ENCODE data around the gene NRBP1. TPM values are rescaled to one million over a fixed set of nuclear protein-coding genes. Genes with fewer than 3 reads are reported as not detected.

The NRBP1 gene
- total RNA-seq, 1 experiment from 2014 or later, result 140 TPM

DNA sequence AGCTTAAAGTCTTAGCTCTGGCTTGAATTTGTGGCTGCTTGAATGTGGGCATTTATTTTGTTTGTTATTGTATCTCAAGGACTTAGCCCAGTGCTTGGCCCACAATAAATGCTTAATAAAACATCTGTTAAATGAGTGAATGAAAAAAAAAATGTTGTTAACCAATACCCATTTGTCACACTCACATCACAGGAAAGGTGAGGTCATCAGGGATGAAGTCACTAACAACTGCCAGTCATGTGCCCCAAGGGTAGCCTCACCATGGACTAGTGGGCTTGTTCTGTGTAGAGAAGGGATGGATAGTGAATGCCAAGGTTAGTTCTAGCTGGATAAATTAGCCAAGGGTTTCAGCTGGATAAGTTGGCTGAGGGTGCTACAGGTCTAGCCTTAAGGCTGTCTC is 3.0 kb downstream of the NRBP1 start:
- Histone ChIP-seq H3K4me1 (ENCODE audit: insufficient read depth, low read length) (no peaks in the 10 kb centered on the region), H3K79me1 (ENCODE audit: insufficient read depth, low read depth, low read length, poor library complexity, severe bottlenecking) (peaks cover 6% of the 10 kb centered on the region), H3K23me2 (ENCODE audit: insufficient read length, low read depth, low read length, poor library complexity, severe bottlenecking) (peaks cover 3% of the 10 kb centered on the region), H3T11ph (ENCODE audit: low read length) (no peak overlapping the region), H4K5ac (ENCODE audit: insufficient read length, low read depth, low read length) (no peak overlapping the region), H4K8ac (replicated peaks; ENCODE audit: insufficient read length, low read depth, low read length) (no peak overlapping the region), H2BK120ac (ENCODE audit: low read depth, low read length, poor library complexity, severe bottlenecking) (no peak overlapping the region), H2BK20ac (ENCODE audit: low read depth, low read length, poor library complexity, severe bottlenecking) (no peak overlapping the region), H4K20me1 (ENCODE audit: control insufficient read depth, insufficient read depth, insufficient read length) (no peaks in the 10 kb centered on the region), H3K27me3 (ENCODE audit: insufficient read depth, low read length) (no peaks in the 10 kb centered on the region), H3K18ac (ENCODE audit: insufficient read length, low read depth, low read length) (no peak overlapping the region), H2AFZ (ENCODE audit: low read length) (no peak overlapping the region), H3K23ac (ENCODE audit: insufficient read length, low read depth, low read length) (no peak overlapping the region), H3K14ac (ENCODE audit: insufficient read depth, low read length) (no peak overlapping the region), H3K4me2 (ENCODE audit: insufficient read depth, insufficient read length, low read length) (no peak overlapping the region), H2AK5ac (ENCODE audit: insufficient read length, low read length) (no peak overlapping the region), H3K9ac (ENCODE audit: extremely low read depth, insufficient read length, low read length) (no peak overlapping the region), H3K79me2 (ENCODE audit: insufficient read depth, low read length) (peaks cover 6% of the 10 kb centered on the region; the same call in 1 of the 2 replicates), H3K9me3 (ENCODE audit: control insufficient read depth, low read depth, low read length) (no peaks in the 10 kb centered on the region), H4K91ac (ENCODE audit: insufficient read length, low read depth, low read length) (no peak overlapping the region), H3K27ac (ENCODE audit: insufficient read length, low read depth, low read length) (no peak overlapping the region), H2BK12ac (ENCODE audit: insufficient read length, low read depth, low read length) (no peak overlapping the region), H3K56ac (ENCODE audit: insufficient read length, low read depth, low read length) (no peak overlapping the region), H2BK15ac (ENCODE audit: low read depth, low read length) (no peak overlapping the region), H3K4ac (ENCODE audit: low read depth, low read length) (no peak overlapping the region), H2BK5ac (ENCODE audit: insufficient read length, low read length) (no peak overlapping the region)
- no peak for DNase-seq
- Mint-ChIP-seq H3K4me1 (peaks cover 18 to 20% of the 10 kb centered on the region in 2 experiments), H3K4me3 (no peak overlapping the region), H3K27me3 (ENCODE audit: low read depth) (no peaks in the 10 kb centered on the region; the same call in 1 of the 2 replicates), H3K9me3 (no peaks in the 10 kb centered on the region), H3K36me3 (ENCODE audit: insufficient read depth in 1 of 3, low read depth in 3 of 3) (peaks cover 25 to 42% (median 34%) of the 10 kb centered on the region in 3 experiments; a peak in 6 of 7 replicates), H3K27ac (no peak overlapping the region; a peak in 1 of 7 replicates)
- TF ChIP-seq, protein P1, sequence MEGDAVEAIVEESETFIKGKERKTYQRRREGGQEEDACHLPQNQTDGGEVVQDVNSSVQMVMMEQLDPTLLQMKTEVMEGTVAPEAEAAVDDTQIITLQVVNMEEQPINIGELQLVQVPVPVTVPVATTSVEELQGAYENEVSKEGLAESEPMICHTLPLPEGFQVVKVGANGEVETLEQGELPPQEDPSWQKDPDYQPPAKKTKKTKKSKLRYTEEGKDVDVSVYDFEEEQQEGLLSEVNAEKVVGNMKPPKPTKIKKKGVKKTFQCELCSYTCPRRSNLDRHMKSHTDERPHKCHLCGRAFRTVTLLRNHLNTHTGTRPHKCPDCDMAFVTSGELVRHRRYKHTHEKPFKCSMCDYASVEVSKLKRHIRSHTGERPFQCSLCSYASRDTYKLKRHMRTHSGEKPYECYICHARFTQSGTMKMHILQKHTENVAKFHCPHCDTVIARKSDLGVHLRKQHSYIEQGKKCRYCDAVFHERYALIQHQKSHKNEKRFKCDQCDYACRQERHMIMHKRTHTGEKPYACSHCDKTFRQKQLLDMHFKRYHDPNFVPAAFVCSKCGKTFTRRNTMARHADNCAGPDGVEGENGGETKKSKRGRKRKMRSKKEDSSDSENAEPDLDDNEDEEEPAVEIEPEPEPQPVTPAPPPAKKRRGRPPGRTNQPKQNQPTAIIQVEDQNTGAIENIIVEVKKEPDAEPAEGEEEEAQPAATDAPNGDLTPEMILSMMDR (conservative IDR thresholded peaks at IDR 0.05), result no peak

Measured in H9 (cell line).